GM21447 (cell line): ENCODE measurements around the gene TNNI3K.
A peak's percentile ranks its signal among the peaks of the same experiment; 100 is the strongest.
"Not testable (repeated sequence)": the region's sequence is repeated elsewhere in the genome, so short reads cannot be mapped to it uniquely, and the experiment has no call there.

ENCODE experiments used
- ATAC-seq: cut with Tn5 transposase; IDR thresholded peaks from one replicate; pipeline ENCODE4 v1.9.1; 2021; ENCODE audit not compliant: unreplicated experiment

TNNI3K gene

GRCh38 chr1:74235153-74235552, at the start of gene TNNI3K:
Gene TNNI3K, plus strand, starts transcription at chr1:74235387. Its CDS starts 65 bp downstream, at chr1:74235452.
- ATAC-seq, result no peak

- ATAC-seq, result no peak
These were observed 41.3 kb upstream of the TNNI3K start for GRCh38 chr1:74193908-74194307.

GRCh38 chr1:74195339-74195738, 39.8 kb upstream of the TNNI3K start:
- ATAC-seq, result no peak

- no peak for ATAC-seq
These were observed 37.9 kb upstream of the TNNI3K start for GRCh38 chr1:74197255-74197654.

- ATAC-seq, result peak; percentile 93
These were observed 37.3 kb upstream of the TNNI3K start, which contains the start of the genes FPGT and LRRIQ3 for GRCh38 chr1:74197657-74198552. Gene FPGT, plus strand, starts transcription at chr1:74198242. Its CDS starts 37 bp downstream, at chr1:74198279. Gene LRRIQ3, minus strand, starts transcription at chr1:74198176. Its CDS starts 14,492 bp downstream, at chr1:74183684.

- ATAC-seq, result no peak
These were observed 35.7 kb upstream of the TNNI3K start for GRCh38 chr1:74199504-74199903.

GRCh38 chr1:74205266-74205665, 29.9 kb upstream of the TNNI3K start:
- no peak for ATAC-seq

GRCh38 chr1:74215229-74215628, 20.0 kb upstream of the TNNI3K start:
- ATAC-seq, result no peak

GRCh38 chr1:74222701-74223100, 12.5 kb upstream of the TNNI3K start:
- no peak for ATAC-seq

- no peak for ATAC-seq
These were observed 11.7 kb upstream of the TNNI3K start for GRCh38 chr1:74223453-74223852.

- ATAC-seq, result no peak
These were observed 1.3 kb downstream of the TNNI3K start for GRCh38 chr1:74236440-74236839.

GRCh38 chr1:74237035-74237434, 1.8 kb downstream of the TNNI3K start:
- no peak for ATAC-seq

- no peak for ATAC-seq
These were observed 2.6 kb downstream of the TNNI3K start for GRCh38 chr1:74237787-74238186.

- ATAC-seq, result no peak
These were observed 10.1 kb downstream of the TNNI3K start for GRCh38 chr1:74245168-74245772.

- no peak for ATAC-seq
These were observed 11.1 kb downstream of the TNNI3K start for GRCh38 chr1:74246315-74246714.

GRCh38 chr1:74247881-74248528, 12.8 kb downstream of the TNNI3K start:
- ATAC-seq, result no peak

GRCh38 chr1:74253243-74253824, 18.1 kb downstream of the TNNI3K start:
- not testable (repeated sequence) for ATAC-seq

GRCh38 chr1:74266001-74266400, 30.8 kb downstream of the TNNI3K start:
- ATAC-seq, result no peak

GRCh38 chr1:74271503-74271902, 36.3 kb downstream of the TNNI3K start:
- ATAC-seq, result no peak

GRCh38 chr1:74280642-74281396, 45.6 kb downstream of the TNNI3K start:
- ATAC-seq, result no peak
